SHP77 treated with DMSO at 0.1 percent for 48 hours (cell line): Measurements from ENCODE around the gene NLRP9.

Experiments
- DNase-seq: peaks from one replicate; lab custom pipeline; 2025; lab: John Stamatoyannopoulos, UW

NLRP9 gene

GRCh38 chr19:55687281-55688201, 50.7 kb downstream of the NLRP9 start:
- no peak for DNase-seq

GRCh38 chr19:55686311-55687050, 51.7 kb downstream of the NLRP9 start:
- no peak for DNase-seq

GRCh38 chr19:55685776-55686175, 52.4 kb downstream of the NLRP9 start:
- no peak for DNase-seq

GRCh38 chr19:55684946-55685681, 53.1 kb downstream of the NLRP9 start:
- no peak for DNase-seq

GRCh38 chr19:55683449-55684261, 54.5 kb downstream of the NLRP9 start:
- DNase-seq: no peak

GRCh38 chr19:55681131-55682092, 56.8 kb downstream of the NLRP9 start:
- no peak for DNase-seq

GRCh38 chr19:55680339-55681130, 57.7 kb downstream of the NLRP9 start:
- DNase-seq: no peak

GRCh38 chr19:55679343-55680257, 58.6 kb downstream of the NLRP9 start:
- no peak for DNase-seq

GRCh38 chr19:55678121-55678671, 60.0 kb downstream of the NLRP9 start:
- no peak for DNase-seq

- DNase-seq: no peak
Measured at GRCh38 chr19:55677572-55678028, 60.6 kb downstream of the NLRP9 start.

GRCh38 chr19:55676889-55677505, 61.2 kb downstream of the NLRP9 start:
- no peak for DNase-seq

- DNase-seq: no peak
Measured at GRCh38 chr19:55676383-55676782, 61.8 kb downstream of the NLRP9 start.

- DNase-seq: no peak
Measured at GRCh38 chr19:55675661-55676354, 62.4 kb downstream of the NLRP9 start.

GRCh38 chr19:55674841-55675660, 63.2 kb downstream of the NLRP9 start, which contains the start of gene EPN1:
Gene EPN1 (plus strand): TSS chr19:55675226. CDS start chr19:55678628, 3,402 bp downstream.
- peak; percentile 87 for DNase-seq

- no peak for DNase-seq
Measured at GRCh38 chr19:55674459-55674840, 63.8 kb downstream of the NLRP9 start.

- no peak for DNase-seq
Measured at GRCh38 chr19:55673889-55674288, 64.3 kb downstream of the NLRP9 start.
